Ishikawa (cell line): Measurements from ENCODE around the gene CARD9.

ENCODE experiments used
- CEBPB ChIP-seq: IDR thresholded peaks from 2 replicates; pipeline ENCODE4 v1.6.1; 2012
- CREB1 ChIP-seq: IDR thresholded peaks from 2 replicates; pipeline ENCODE4 v1.6.1; 2012; ENCODE audit warnings: low read depth
- EGR1 ChIP-seq: IDR thresholded peaks from 2 replicates; pipeline ENCODE4 v1.6.1; 2012
- EP300 ChIP-seq: IDR thresholded peaks from 2 replicates; pipeline ENCODE4 v1.6.1; 2012; ENCODE audit warnings: borderline replicate concordance
- FOXM1 ChIP-seq: IDR thresholded peaks from 2 replicates; pipeline ENCODE4 v1.6.1; 2012; ENCODE audit warnings: low read depth, borderline replicate concordance
- NFIC ChIP-seq: IDR thresholded peaks from 2 replicates; pipeline ENCODE4 v1.6.1; 2012
- RAD21 ChIP-seq: IDR thresholded peaks from 2 replicates; pipeline ENCODE4 v1.6.1; 2012; ENCODE audit warnings: low read depth
- TAF1 ChIP-seq: IDR thresholded peaks from 2 replicates; pipeline ENCODE4 v1.6.1; 2012; ENCODE audit warnings: low read depth, mild to moderate bottlenecking
- TCF12 ChIP-seq: IDR thresholded peaks from 2 replicates; pipeline ENCODE4 v1.6.1; 2012; ENCODE audit warnings: low read depth
- TEAD4 ChIP-seq: IDR thresholded peaks from 2 replicates; pipeline ENCODE4 v1.6.1; 2012
- YY1 ChIP-seq: IDR thresholded peaks from 2 replicates; pipeline ENCODE4 v1.6.1; 2012; ENCODE audit warnings: low read depth
- ZBTB7A ChIP-seq: IDR thresholded peaks from 2 replicates; pipeline ENCODE4 v1.6.1; 2012; ENCODE audit warnings: low read depth
- TF ChIP-seq, protein P1 (sequence below): IDR thresholded peaks from 2 replicates; pipeline ENCODE4 v1.6.1; 2012
- TF ChIP-seq, protein P2 (sequence below): IDR thresholded peaks from 2 replicates; pipeline ENCODE4 v1.6.1; 2012
- TF ChIP-seq, protein P3 (sequence below): IDR thresholded peaks from 2 replicates; pipeline ENCODE4 v1.6.1; 2012; ENCODE audit warnings: low read depth, mild to moderate bottlenecking

The CARD9 gene

DNA sequence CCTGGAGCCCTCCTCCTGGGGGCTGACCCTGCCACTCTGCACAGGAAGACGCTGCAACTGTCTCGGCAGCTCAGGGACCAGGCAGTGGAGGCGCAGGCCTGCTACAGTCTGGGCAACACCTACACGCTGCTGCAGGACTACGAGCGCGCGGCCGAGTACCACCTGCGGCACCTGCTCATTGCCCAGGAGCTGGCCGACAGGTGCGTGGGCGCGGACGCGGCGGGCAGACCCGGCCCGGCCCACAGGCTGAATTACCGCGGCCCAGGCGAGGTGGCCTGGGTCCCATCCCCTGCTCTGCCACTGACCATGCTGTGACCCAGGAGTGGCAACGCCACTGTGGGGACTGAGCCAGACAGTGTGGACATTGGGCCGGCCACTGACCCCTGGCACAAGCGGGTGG lies 35.0 kb downstream of the CARD9 start:
- TF ChIP-seq, protein P1, sequence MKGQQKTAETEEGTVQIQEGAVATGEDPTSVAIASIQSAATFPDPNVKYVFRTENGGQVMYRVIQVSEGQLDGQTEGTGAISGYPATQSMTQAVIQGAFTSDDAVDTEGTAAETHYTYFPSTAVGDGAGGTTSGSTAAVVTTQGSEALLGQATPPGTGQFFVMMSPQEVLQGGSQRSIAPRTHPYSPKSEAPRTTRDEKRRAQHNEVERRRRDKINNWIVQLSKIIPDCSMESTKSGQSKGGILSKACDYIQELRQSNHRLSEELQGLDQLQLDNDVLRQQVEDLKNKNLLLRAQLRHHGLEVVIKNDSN = no peak
- TF ChIP-seq ZBTB7A (no peak), CREB1 (no peak), NFIC (no peak), FOXM1 (no peak)

DNA sequence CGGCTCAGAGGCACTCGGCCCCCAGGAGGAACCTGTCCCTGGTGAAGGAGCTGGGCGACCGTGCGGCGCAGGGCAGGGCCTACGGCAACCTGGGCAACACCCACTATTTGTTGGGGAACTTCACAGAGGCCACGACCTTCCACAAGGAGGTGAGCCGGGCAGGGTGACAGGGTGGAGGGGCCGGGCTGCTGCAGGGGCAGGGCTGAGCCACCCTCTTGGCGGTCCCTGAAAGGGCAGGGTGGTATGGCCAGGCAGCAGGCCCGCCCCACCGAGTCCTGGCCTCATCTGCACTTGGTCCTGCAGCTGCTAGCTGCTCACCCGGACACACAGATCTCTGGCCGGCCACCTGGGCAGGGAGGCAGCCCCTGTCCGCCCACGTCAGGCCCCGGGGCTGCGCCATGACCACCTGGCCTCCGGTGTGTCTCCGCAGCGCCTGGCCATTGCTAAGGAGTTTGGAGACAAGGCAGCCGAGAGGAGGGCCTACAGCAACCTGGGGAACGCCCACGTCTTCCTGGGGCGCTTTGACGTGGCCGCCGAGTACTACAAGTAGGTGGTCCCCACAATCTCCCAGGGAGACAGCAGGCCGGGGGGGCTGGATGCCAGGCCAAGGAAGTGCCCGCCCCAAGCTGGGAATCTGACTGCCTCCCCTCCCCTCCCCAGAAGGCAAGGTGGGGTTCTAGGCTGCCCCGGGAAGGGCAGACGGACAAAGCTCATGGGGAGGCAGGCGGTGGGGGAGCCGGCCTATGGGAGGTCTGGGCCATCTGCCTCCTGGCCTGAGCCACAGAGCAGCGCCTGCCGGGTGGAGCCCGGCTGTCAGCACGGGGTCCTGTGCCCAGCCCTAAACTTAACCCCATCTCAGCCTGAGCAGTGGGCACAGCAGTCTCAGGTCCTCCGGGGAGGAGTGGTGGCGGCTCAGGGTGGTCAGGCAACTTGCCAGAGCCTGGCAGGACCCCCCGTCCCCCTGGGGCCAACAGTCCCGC lies 35.8 kb downstream of the CARD9 start:
- TF ChIP-seq TEAD4 = no peak
- TF ChIP-seq, protein P2, sequence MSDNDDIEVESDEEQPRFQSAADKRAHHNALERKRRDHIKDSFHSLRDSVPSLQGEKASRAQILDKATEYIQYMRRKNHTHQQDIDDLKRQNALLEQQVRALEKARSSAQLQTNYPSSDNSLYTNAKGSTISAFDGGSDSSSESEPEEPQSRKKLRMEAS = no peak
- TF ChIP-seq EGR1 = no peak
- no peak for TF ChIP-seq NFIC
- no peak for TF ChIP-seq CREB1
- TF ChIP-seq, protein P1 = no peak
- TF ChIP-seq ZBTB7A = no peak
- TF ChIP-seq RAD21 = no peak
- no peak for TF ChIP-seq EP300
- no peak for TF ChIP-seq TCF12
- no peak for TF ChIP-seq CEBPB
- no peak for TF ChIP-seq TAF1
- TF ChIP-seq YY1 = no peak
- TF ChIP-seq, protein P3, sequence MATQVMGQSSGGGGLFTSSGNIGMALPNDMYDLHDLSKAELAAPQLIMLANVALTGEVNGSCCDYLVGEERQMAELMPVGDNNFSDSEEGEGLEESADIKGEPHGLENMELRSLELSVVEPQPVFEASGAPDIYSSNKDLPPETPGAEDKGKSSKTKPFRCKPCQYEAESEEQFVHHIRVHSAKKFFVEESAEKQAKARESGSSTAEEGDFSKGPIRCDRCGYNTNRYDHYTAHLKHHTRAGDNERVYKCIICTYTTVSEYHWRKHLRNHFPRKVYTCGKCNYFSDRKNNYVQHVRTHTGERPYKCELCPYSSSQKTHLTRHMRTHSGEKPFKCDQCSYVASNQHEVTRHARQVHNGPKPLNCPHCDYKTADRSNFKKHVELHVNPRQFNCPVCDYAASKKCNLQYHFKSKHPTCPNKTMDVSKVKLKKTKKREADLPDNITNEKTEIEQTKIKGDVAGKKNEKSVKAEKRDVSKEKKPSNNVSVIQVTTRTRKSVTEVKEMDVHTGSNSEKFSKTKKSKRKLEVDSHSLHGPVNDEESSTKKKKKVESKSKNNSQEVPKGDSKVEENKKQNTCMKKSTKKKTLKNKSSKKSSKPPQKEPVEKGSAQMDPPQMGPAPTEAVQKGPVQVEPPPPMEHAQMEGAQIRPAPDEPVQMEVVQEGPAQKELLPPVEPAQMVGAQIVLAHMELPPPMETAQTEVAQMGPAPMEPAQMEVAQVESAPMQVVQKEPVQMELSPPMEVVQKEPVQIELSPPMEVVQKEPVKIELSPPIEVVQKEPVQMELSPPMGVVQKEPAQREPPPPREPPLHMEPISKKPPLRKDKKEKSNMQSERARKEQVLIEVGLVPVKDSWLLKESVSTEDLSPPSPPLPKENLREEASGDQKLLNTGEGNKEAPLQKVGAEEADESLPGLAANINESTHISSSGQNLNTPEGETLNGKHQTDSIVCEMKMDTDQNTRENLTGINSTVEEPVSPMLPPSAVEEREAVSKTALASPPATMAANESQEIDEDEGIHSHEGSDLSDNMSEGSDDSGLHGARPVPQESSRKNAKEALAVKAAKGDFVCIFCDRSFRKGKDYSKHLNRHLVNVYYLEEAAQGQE = no peak
- no peak for TF ChIP-seq FOXM1

DNA sequence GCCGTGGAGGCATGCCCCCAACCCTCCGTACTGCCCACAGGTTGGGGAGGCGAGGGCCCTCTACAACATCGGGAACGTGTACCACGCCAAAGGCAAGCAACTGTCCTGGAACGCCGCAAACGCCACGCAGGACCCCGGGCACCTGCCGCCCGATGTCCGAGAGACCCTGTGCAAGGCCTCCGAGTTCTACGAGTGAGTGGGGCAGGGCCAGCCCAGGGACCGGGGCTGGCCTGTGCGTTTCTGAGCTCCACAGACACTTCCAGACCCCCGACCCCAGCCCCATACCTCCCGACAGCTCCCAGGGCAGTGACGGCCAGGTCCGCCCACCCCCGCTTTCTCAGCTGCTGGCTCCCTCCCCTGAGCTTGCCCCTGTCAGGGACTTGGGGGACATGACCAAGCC lies 36.6 kb downstream of the CARD9 start:
- TF ChIP-seq, protein P1 = no peak
- no peak for TF ChIP-seq ZBTB7A
- TF ChIP-seq TCF12 = no peak
- no peak for TF ChIP-seq RAD21
- TF ChIP-seq YY1 = no peak

DNA sequence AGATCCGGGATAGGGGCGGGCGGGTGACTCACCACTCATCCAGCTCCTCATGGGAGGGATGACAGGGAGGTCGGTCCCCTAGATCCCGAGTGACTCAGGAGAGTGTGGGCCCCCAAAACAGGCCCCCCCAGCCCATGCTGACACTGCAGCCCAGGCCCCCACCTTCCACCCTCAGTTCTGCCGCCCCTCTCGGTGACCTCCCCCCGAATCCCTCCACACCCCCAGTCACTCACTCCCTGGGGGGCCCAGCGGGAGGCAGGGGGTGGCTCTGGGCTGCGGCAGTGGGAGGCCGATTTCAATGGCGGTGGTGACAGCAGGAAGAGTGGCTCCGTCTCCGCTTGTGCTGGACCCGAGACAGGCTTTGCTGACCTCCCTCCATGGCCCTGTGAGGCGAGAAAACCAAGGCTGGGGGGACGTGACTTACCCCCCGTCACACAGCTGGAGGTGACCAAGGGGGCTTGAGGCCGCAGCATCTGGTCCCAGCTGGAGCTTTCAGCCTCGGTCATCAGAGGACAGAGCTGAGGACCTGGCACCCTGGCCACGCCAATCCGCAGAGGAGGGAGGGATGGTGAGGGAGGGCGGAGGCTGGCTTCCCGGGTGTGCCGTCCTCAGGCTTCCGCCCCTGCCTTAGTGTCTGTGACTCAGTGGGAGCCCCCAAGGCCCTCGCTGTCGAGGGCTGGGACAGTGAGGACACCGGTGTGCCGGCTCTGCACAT lies 37.2 kb downstream of the CARD9 start:
- TF ChIP-seq, protein P1 = no peak
- TF ChIP-seq CEBPB (no peak), FOXM1 (no peak), TEAD4 (no peak), RAD21 (no peak), TAF1 (no peak), TCF12 (no peak)

DNA sequence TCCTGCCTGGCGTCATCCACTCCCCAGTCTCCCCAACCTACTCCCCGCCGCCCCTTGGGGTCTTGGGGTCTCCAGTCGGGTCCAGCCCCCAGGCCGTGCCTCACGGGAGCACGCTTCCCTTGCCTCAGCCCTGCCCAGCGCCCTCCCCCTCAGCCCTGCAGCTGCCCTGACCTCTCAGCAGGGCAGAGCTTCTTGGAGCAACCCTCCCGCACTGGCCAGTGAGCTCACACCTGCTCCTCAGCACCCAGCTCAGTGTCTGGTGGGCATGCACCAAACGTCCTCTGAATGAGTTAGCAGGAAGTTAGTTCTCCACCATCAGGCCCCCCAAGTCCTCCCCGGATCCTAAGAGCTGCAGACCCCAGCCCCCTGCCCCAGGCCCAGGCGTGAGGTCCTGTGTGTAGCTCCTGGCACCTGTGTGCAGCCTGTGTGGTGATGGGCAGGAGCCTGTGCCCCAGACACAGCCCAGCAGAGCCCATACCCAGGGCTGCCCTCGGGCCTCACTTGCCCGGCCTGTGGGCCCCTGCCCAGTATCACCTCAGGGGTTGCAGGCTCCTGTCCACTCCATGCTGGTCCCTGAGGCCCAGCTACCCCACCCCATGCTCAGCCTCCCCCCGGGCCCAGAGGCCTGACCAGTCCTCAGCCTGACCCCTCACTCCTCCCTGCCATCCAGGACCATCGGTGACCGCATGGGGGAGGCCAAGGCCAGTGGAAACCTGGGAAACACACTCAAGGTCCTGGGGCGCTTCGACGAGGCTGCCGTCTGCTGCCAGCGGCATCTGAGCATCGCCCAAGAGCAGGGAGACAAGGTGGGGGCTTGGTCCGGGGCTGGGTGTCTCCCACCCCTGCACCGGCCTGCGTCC lies 37.9 kb downstream of the CARD9 start:
- TF ChIP-seq FOXM1 = no peak
- TF ChIP-seq RAD21 = no peak
- TF ChIP-seq EGR1 = no peak

DNA sequence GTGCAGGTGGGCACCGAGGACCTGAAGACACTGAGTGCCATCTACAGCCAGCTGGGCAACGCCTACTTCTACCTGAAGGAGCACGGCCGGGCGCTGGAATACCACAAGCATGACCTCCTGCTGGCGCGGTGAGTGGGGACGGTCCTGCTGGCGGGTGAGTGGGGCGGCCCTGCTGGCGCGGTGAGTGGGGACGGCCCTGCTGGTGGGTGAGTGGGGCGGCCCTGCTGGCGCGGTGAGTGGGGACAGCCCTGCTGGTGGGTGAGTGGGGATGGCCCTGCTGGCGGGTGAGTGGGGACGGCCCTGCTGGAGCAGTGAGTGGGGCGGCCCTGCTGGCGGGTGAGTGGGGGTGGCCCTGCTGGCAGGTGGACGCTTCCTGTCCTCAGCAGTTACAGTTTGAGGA lies 38.9 kb downstream of the CARD9 start:
- TF ChIP-seq TEAD4 (no peak), EGR1 (no peak), TAF1 (no peak), CREB1 (no peak), CEBPB (no peak), TCF12 (no peak), NFIC (no peak), FOXM1 (no peak), YY1 (no peak), RAD21 (no peak), ZBTB7A (no peak), EP300 (no peak)
- TF ChIP-seq, protein P1 = no peak
- TF ChIP-seq, protein P3 = no peak
- TF ChIP-seq, protein P2 = no peak
